Measurements from ENCODE around the gene GBGT1. TPM values are rescaled to one million over a fixed set of nuclear protein-coding genes. Genes with fewer than 3 reads are reported as not detected.
A peak's percentile ranks its signal among the peaks of the same experiment; 100 is the strongest.

The GBGT1 gene
- polyA plus RNA-seq, 1 of the 3 experiments (the other 2 are of a cell fraction): 0.51 TPM

GRCh38 chr9:133135146-133135745 is 28.5 kb downstream of the GBGT1 start (continued):
- TF ChIP-seq GATA2 (CRISPR knock-in tag; IDR thresholded peaks at IDR 0.05) (no peak), JUND (IDR thresholded peaks at IDR 0.05) (no peak; the same call in 1 of the 2 replicates), USF1 (IDR thresholded peaks at IDR 0.05; ENCODE audit: borderline replicate concordance, low read depth) (no peak), NFIC (IDR thresholded peaks at IDR 0.05; ENCODE audit: borderline replicate concordance) (peak; percentile 100), TCF12 (IDR thresholded peaks at IDR 0.05) (peak; percentile 89), ELF1 (IDR thresholded peaks at IDR 0.05) (no peak), SMC3 (IDR thresholded peaks at IDR 0.05; ENCODE audit: low read depth, low read length) (no peak), RXRA (IDR thresholded peaks at IDR 0.05; ENCODE audit: borderline replicate concordance, low read depth) (peak; percentile 91)
- TF ChIP-seq, protein P1, sequence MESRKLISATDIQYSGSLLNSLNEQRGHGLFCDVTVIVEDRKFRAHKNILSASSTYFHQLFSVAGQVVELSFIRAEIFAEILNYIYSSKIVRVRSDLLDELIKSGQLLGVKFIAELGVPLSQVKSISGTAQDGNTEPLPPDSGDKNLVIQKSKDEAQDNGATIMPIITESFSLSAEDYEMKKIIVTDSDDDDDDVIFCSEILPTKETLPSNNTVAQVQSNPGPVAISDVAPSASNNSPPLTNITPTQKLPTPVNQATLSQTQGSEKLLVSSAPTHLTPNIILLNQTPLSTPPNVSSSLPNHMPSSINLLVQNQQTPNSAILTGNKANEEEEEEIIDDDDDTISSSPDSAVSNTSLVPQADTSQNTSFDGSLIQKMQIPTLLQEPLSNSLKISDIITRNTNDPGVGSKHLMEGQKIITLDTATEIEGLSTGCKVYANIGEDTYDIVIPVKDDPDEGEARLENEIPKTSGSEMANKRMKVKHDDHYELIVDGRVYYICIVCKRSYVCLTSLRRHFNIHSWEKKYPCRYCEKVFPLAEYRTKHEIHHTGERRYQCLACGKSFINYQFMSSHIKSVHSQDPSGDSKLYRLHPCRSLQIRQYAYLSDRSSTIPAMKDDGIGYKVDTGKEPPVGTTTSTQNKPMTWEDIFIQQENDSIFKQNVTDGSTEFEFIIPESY (IDR thresholded peaks at IDR 0.05; ENCODE audit: borderline replicate concordance, low read depth): no peak; the same call in 1 of the 2 replicates
- TF ChIP-seq, protein P2, sequence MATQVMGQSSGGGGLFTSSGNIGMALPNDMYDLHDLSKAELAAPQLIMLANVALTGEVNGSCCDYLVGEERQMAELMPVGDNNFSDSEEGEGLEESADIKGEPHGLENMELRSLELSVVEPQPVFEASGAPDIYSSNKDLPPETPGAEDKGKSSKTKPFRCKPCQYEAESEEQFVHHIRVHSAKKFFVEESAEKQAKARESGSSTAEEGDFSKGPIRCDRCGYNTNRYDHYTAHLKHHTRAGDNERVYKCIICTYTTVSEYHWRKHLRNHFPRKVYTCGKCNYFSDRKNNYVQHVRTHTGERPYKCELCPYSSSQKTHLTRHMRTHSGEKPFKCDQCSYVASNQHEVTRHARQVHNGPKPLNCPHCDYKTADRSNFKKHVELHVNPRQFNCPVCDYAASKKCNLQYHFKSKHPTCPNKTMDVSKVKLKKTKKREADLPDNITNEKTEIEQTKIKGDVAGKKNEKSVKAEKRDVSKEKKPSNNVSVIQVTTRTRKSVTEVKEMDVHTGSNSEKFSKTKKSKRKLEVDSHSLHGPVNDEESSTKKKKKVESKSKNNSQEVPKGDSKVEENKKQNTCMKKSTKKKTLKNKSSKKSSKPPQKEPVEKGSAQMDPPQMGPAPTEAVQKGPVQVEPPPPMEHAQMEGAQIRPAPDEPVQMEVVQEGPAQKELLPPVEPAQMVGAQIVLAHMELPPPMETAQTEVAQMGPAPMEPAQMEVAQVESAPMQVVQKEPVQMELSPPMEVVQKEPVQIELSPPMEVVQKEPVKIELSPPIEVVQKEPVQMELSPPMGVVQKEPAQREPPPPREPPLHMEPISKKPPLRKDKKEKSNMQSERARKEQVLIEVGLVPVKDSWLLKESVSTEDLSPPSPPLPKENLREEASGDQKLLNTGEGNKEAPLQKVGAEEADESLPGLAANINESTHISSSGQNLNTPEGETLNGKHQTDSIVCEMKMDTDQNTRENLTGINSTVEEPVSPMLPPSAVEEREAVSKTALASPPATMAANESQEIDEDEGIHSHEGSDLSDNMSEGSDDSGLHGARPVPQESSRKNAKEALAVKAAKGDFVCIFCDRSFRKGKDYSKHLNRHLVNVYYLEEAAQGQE (IDR thresholded peaks at IDR 0.05; ENCODE audit: low read depth, low read length): no peak

- DNase-seq: no peak
- peak overlapping the region; percentile 47 for H3K9ac ChIP-seq
- peaks cover 27 to 63% of the 10 kb centered on the region in 2 experiments; a peak in 3 of 4 replicates for H3K4me1 ChIP-seq (ENCODE audit: control insufficient read depth in 1 of 2, insufficient read depth in 2 of 2, low read depth in 1 of 2, low read length in 1 of 2)
- H2AFZ ChIP-seq (ENCODE audit: low read depth): no peak overlapping the region
- H3K4me3 ChIP-seq (ENCODE audit: low read depth in 2 of 2, low read length in 1 of 2): no peak overlapping the region
- peak overlapping the region; percentile 62 for H3K4me2 ChIP-seq
- H4K20me1 ChIP-seq (ENCODE audit: insufficient read depth): peaks cover 67% of the 10 kb centered on the region
- H3F3A ChIP-seq (replicated peaks; ENCODE audit: insufficient read depth): peaks cover 23% of the 10 kb centered on the region
- H3K27ac ChIP-seq (ENCODE audit: low read depth in 2 of 2, low read length in 1 of 2): peak overlapping the region; percentile 89 to 97
- ChIA-PET CTCF (interaction anchor here (0.6 to 12.1 kb wide), 8 partner anchors 11 to 157 kb away, joined by 3 to 163 read pairs (median 9); no protein-coding TSS in a partner anchor), POLR2A (interaction anchor here (1.0 to 2.9 kb wide), 7 partner anchors 9 to 465 kb away, joined by 3 to 51 read pairs (median 5); partner anchors contain the start of genes DDX31 and RALGDS)
- H3K36me3 ChIP-seq (replicated peaks in 1 of 2; ENCODE audit: control insufficient read depth in 1 of 2, insufficient read depth in 2 of 2, low read length in 1 of 2): no peaks in the 10 kb centered on the region
- peaks cover 14% of the 10 kb centered on the region; the same call in 1 of the 2 replicates for H3K79me2 ChIP-seq (ENCODE audit: insufficient read depth)
- H3K9me2 ChIP-seq: no peaks in the 10 kb centered on the region
- 89% methylated on average over 9 of the region's 11 CpGs for WGBS (ENCODE audit: low lambda C conversion rate)
- H3K9me3 ChIP-seq: no peaks in the 10 kb centered on the region
- H3K27me3 ChIP-seq (ENCODE audit: insufficient read depth): no peaks in the 10 kb centered on the region
- TF ChIP-seq, protein P3, sequence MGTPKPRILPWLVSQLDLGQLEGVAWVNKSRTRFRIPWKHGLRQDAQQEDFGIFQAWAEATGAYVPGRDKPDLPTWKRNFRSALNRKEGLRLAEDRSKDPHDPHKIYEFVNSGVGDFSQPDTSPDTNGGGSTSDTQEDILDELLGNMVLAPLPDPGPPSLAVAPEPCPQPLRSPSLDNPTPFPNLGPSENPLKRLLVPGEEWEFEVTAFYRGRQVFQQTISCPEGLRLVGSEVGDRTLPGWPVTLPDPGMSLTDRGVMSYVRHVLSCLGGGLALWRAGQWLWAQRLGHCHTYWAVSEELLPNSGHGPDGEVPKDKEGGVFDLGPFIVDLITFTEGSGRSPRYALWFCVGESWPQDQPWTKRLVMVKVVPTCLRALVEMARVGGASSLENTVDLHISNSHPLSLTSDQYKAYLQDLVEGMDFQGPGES (IDR thresholded peaks at IDR 0.05; ENCODE audit: low read depth, low read length): no peak
- TF ChIP-seq TCF12 (IDR thresholded peaks at IDR 0.05) (no peak), RAD21 (IDR thresholded peaks at IDR 0.05; ENCODE audit: low read length) (no peak), NFIC (IDR thresholded peaks at IDR 0.05; ENCODE audit: borderline replicate concordance) (no peak), CHD2 (IDR thresholded peaks at IDR 0.05; ENCODE audit: low read length, partially characterized antibody) (no peak), PBX3 (IDR thresholded peaks at IDR 0.05) (no peak), FOSL2 (IDR thresholded peaks at IDR 0.05; ENCODE audit: borderline replicate concordance, low read depth) (no peak), RFX5 (IDR thresholded peaks at IDR 0.05; ENCODE audit: low read length) (no peak), RCOR1 (IDR thresholded peaks at IDR 0.05; ENCODE audit: low read length) (no peak), GATA2 (CRISPR knock-in tag; IDR thresholded peaks at IDR 0.05) (no peak), NRF1 (IDR thresholded peaks at IDR 0.05; ENCODE audit: low read depth, low read length) (no peak), RXRA (IDR thresholded peaks at IDR 0.05; ENCODE audit: borderline replicate concordance, low read depth) (no peak), EZH2phosphoT487 (IDR thresholded peaks at IDR 0.05; ENCODE audit: borderline replicate concordance, low read depth) (no peak), FOXJ3 (CRISPR knock-in tag; IDR thresholded peaks at IDR 0.05) (no peak), TAF1 (IDR thresholded peaks at IDR 0.05; ENCODE audit: borderline replicate concordance, low read depth, low read length) (no peak)
Observed at GRCh38 chr9:133134388-133135145, 29.1 kb downstream of the GBGT1 start.
